ENCODE data around the gene USP33. TPM values are rescaled to one million over a fixed set of nuclear protein-coding genes. Genes with fewer than 3 reads are reported as not detected.

USP33 gene
- total RNA-seq (10 to 100 TPM; 46.8 to 95.7 (median 71.0) TPM), polyA plus RNA-seq (10 to 100 TPM; 29.6 to 65.6 (median 34.6) TPM)
- long read RNA-seq, donor 1, partial matches to known transcripts: 7 of 8 reads
- long read RNA-seq, donor 1, other reads (novel, unspliced or antisense): 0 of 8 reads
- long read RNA-seq, donor 2, partial matches to known transcripts: 5 of 8 reads
- long read RNA-seq, donor 2, other reads (novel, unspliced or antisense): 0 of 8 reads
- long read RNA-seq, donor 3, full-length matches to known transcripts: 4 of 4 reads
- long read RNA-seq, donor 3, partial matches to known transcripts: 0 of 4 reads
- long read RNA-seq, donor 3, other reads (novel, unspliced or antisense): 0 of 4 reads
- long read RNA-seq, donor 4, full-length matches to known transcripts: 2 of 19 reads
- long read RNA-seq, donor 4, partial matches to known transcripts: 11 of 19 reads
- long read RNA-seq, donor 4, other reads (novel, unspliced or antisense): 6 of 19 reads
- long read RNA-seq, donor 5, full-length matches to known transcripts: 35 of 75 reads
- long read RNA-seq, donor 5, partial matches to known transcripts: 9 of 75 reads
- long read RNA-seq, donor 5, other reads (novel, unspliced or antisense): 31 of 75 reads
- long read RNA-seq, donor 6, partial matches to known transcripts: 18 of 26 reads
- long read RNA-seq, donor 6, other reads (novel, unspliced or antisense): 7 of 26 reads
- long read RNA-seq, donor 7, partial matches to known transcripts: 0 of 1 reads
- long read RNA-seq, donor 7, other reads (novel, unspliced or antisense): 0 of 1 reads
- long read RNA-seq, donor 8, full-length matches to known transcripts: 2 of 2 reads
- long read RNA-seq, donor 8, partial matches to known transcripts: 0 of 2 reads
- long read RNA-seq, donor 8, other reads (novel, unspliced or antisense): 0 of 2 reads
- long read RNA-seq, donor 9, full-length matches to known transcripts: 1 of 1 reads
- long read RNA-seq, donor 9, partial matches to known transcripts: 0 of 1 reads
- long read RNA-seq, donor 9, other reads (novel, unspliced or antisense): 0 of 1 reads
- long read RNA-seq, donor 10, partial matches to known transcripts: 0 of 1 reads
- long read RNA-seq, donor 10, other reads (novel, unspliced or antisense): 0 of 1 reads

DNA sequence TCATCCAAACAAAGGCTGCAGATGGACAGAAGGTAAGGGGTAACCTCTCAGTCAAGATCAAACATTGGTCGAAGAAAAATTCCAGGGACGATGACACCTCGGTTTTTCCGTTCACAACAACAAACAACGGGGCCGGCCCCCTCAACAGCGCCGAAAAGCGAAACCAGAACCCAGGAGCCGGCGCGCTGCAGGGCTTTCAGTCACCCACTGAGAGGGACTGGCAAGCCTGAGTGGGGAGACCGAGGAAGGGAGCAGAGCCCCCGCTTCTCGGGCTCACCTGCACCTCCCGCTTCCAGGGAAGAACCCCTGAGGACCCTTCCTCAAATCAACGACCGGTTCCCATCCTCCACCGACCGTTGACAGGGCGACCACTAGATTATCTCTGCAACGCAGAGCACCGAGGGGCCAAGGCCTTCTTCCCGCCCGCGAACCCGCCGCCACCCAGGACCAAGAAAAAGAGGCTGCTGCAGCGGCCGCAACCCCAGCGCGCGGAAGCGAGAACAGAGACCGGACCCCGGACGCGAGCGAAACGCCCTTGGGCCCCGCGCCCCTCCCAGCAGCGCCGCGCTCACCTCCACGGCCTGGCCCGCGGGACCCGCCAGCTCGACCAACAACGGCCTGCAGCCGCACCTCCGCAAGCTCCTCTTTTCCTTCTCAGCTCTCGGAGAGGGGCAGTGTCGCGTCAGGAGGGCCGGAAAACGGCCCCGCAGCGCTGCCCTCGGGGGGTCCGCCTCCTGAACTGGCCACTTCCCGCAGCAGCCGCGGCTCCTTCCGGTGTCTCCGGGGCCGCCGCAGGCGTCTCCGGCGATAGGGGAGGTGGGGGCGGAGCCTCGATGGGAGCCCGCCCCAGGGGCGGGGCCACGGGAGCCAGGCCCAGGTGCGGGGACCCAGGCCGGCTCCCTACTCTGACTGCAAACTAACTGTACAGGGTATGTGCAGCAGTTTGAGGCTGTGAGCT lies at the start of gene USP33:
TSS of gene USP33 (minus strand) at position 782 of the 958 bp plus-strand sequence. CDS start 18,155 bp downstream, outside the sequence.
- peak; percentile 62 to 96 for TF ChIP-seq POLR2A (IDR thresholded peaks at IDR 0.05)
- TF ChIP-seq, protein P1, sequence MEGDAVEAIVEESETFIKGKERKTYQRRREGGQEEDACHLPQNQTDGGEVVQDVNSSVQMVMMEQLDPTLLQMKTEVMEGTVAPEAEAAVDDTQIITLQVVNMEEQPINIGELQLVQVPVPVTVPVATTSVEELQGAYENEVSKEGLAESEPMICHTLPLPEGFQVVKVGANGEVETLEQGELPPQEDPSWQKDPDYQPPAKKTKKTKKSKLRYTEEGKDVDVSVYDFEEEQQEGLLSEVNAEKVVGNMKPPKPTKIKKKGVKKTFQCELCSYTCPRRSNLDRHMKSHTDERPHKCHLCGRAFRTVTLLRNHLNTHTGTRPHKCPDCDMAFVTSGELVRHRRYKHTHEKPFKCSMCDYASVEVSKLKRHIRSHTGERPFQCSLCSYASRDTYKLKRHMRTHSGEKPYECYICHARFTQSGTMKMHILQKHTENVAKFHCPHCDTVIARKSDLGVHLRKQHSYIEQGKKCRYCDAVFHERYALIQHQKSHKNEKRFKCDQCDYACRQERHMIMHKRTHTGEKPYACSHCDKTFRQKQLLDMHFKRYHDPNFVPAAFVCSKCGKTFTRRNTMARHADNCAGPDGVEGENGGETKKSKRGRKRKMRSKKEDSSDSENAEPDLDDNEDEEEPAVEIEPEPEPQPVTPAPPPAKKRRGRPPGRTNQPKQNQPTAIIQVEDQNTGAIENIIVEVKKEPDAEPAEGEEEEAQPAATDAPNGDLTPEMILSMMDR (IDR thresholded peaks at IDR 0.05): peak in 1 of 6 experiments; percentile 1
- Histone ChIP-seq H3K27ac (peak within 1 kb of the TSS; percentile 80 to 95 (median 94)), H3K9me3 (replicated peaks in 1 of 3) (no peaks in the 10 kb centered on the region), H3K27me3 (no peaks in the 10 kb centered on the region), H3K4me1 (replicated peaks in 1 of 2) (peaks cover 22 to 43% of the 10 kb centered on the region in 2 donors), H3K4me3 (peak within 1 kb of the TSS; percentile 75 to 91 (median 84)), H3K36me3 (replicated peaks in 1 of 2) (no peaks in the 10 kb centered on the region)
- intact Hi-C loops (cut with DNase I): no loop called here
- peak; percentile 86 to 92 (median 90) for DNase-seq
- WGBS, 4 donors: 0 to 1% (median 1%) methylated on average over 18 to 79 of the region's 79 CpGs

DNA sequence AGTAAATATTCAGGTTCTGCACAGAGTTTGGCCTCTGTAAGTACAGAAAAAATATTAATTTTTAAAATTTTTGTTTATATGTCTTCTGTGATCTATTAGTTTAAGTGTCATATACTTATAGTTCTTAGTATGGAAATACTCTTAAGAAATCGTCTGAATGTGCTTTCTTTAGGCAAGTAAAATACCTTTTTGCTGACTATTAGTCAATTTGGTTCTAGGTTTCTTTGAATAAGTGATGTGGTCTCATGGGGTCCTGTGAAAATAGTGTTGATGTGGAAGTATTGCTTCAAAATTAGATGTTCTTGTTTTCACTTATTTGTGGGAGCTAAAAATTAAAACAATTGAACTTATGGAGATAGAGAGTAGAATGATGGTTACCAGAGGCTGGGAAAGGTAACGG lies 43.7 kb upstream of the USP33 start:
- intact Hi-C loops (cut with DNase I): no loop called here
- H3K4me3 ChIP-seq: no peak overlapping the region
- no peak for DNase-seq
- no peaks in the 10 kb centered on the region for H3K4me1 ChIP-seq (replicated peaks in 1 of 2)
- no peaks in the 10 kb centered on the region for H3K27me3 ChIP-seq
- peaks cover 0 to 23% of the 10 kb centered on the region in 2 donors for H3K36me3 ChIP-seq (replicated peaks in 1 of 2)
- WGBS, 4 donors: 51 to 68% (median 64%) methylated on average over 2 of the region's 2 CpGs
- no peaks in the 10 kb centered on the region for H3K9me3 ChIP-seq (replicated peaks in 1 of 3)
- TF ChIP-seq, protein P1 (IDR thresholded peaks at IDR 0.05): no peak
- no peak for TF ChIP-seq POLR2A (IDR thresholded peaks at IDR 0.05)
- H3K27ac ChIP-seq: no peak overlapping the region

DNA sequence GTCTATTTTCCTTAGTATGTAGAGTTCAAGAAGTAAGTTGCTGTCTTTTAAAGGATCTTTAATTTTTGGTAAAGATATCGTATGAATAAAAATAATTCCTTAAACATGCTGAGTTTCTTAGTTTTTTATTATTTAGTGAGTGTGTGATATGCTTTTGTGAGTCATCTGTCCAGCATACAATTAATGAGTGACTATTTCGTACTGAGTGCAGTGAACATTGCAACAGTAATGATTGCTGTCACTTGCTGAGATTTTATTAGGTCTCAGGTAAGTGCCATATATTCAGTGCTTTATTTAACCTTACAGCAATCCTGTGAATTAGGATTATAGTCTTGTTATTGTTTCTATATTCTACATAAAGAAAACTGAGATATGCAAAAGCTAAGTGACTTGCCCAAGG lies 42.4 kb upstream of the USP33 start:
- Histone ChIP-seq H3K4me3 (no peak overlapping the region), H3K27me3 (no peaks in the 10 kb centered on the region), H3K27ac (no peak overlapping the region), H3K36me3 (replicated peaks in 1 of 2) (peaks cover 0 to 9% of the 10 kb centered on the region in 2 donors), H3K4me1 (replicated peaks in 1 of 2) (no peaks in the 10 kb centered on the region), H3K9me3 (replicated peaks in 1 of 3) (no peaks in the 10 kb centered on the region)
- 74 to 80% (median 75%) methylated on average over 2 of the region's 2 CpGs for WGBS, 4 donors
- intact Hi-C loops (cut with DNase I): no loop called here
- no peak for DNase-seq
- TF ChIP-seq, protein P1 (IDR thresholded peaks at IDR 0.05): no peak
- TF ChIP-seq POLR2A (IDR thresholded peaks at IDR 0.05): no peak
